CD4-positive, alpha-beta T cell treated with Interleukin-15 for 1 hour (primary cell): ENCODE results near the gene LHX4.

ENCODE experiments used
- DNase-seq: peaks from one replicate; pipeline ENCODE4 v3.0.0-alpha.2; 2020

Gene LHX4

GRCh38 chr1:180247061-180247460, 17.0 kb downstream of the LHX4 start:
- DNase-seq = no peak

GRCh38 chr1:180247580-180247979, 17.5 kb downstream of the LHX4 start:
- no peak for DNase-seq

- no peak for DNase-seq
Observed at GRCh38 chr1:180248176-180248575, 18.1 kb downstream of the LHX4 start.

GRCh38 chr1:180248731-180249681, 18.9 kb downstream of the LHX4 start:
- no peak for DNase-seq

GRCh38 chr1:180249725-180250498, 19.8 kb downstream of the LHX4 start:
- no peak for DNase-seq

GRCh38 chr1:180250499-180250770, 20.4 kb downstream of the LHX4 start:
- DNase-seq = no peak

GRCh38 chr1:180250883-180251509, 20.9 kb downstream of the LHX4 start:
- DNase-seq = no peak

- no peak for DNase-seq
Observed at GRCh38 chr1:180251526-180252305, 21.7 kb downstream of the LHX4 start.

GRCh38 chr1:180252638-180253536, 22.8 kb downstream of the LHX4 start:
- peak; percentile 70 for DNase-seq

GRCh38 chr1:180253585-180254495, 23.8 kb downstream of the LHX4 start:
- no peak for DNase-seq

- DNase-seq = no peak
Observed at GRCh38 chr1:180254496-180254819, 24.4 kb downstream of the LHX4 start.

- no peak for DNase-seq
Observed at GRCh38 chr1:180254854-180255253, 24.8 kb downstream of the LHX4 start.

GRCh38 chr1:180255536-180256340, 25.7 kb downstream of the LHX4 start:
- DNase-seq = no peak

GRCh38 chr1:180256341-180257027, 26.4 kb downstream of the LHX4 start:
- no peak for DNase-seq

- no peak for DNase-seq
Observed at GRCh38 chr1:180257028-180257386, 26.9 kb downstream of the LHX4 start.

- DNase-seq = no peak
Observed at GRCh38 chr1:180257486-180257885, 27.4 kb downstream of the LHX4 start.

- DNase-seq = no peak
Observed at GRCh38 chr1:180258290-180258689, 28.2 kb downstream of the LHX4 start.

- DNase-seq = no peak
Observed at GRCh38 chr1:180258935-180259334, 28.9 kb downstream of the LHX4 start.
